ENCODE results near the gene ATP1B1. TPM values are rescaled to one million over a fixed set of nuclear protein-coding genes. Genes with fewer than 3 reads are reported as not detected.

Gene ATP1B1
- total and polyA plus RNA-seq, 2 of the 13 experiments (the other 11 are each of a cell fraction or from before 2014, with no cell fraction given): 134 to 135 TPM

DNA sequence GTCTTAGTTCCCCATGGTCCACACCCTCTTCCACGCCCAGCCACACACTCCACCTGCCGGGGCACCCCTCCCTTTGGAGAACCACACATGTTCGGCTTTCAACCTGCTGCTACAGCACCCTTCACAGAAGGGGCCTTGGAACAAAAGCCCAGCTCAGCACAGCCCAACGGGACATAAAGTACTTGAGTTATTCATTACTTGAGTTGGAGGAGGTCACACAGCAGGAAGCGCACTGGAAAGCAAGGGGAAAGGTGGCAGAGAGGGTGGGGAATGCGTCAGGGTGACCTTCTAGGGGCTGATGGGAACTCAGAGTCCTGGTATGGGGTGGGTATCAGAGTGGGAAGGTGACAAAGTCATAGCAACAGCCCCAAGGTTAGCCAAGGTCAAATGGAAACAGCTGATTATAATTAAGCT is 3.0 kb upstream of the ATP1B1 start:
- Histone ChIP-seq H4K20me1 (ENCODE audit: insufficient read depth, low read length) (peaks cover 12% of the 10 kb centered on the region), H3K79me2 (ENCODE audit: insufficient read depth, low read length) (peaks cover 20% of the 10 kb centered on the region), H2AFZ (ENCODE audit: low read length) (no peak overlapping the region), H3K9ac (ENCODE audit: insufficient read depth, low read depth, low read length) (0 out of 2 replicates have a peak overlapping the region, but pooled peaks have one; percentile 17), H3K36me3 (replicated peaks in 1 of 2; ENCODE audit: control insufficient read depth in 1 of 2, insufficient read depth in 2 of 2, low read length in 2 of 2) (no peaks in the 10 kb centered on the region), H3K4me2 (ENCODE audit: low read depth, low read length) (peak overlapping the region; percentile 59), H3K4me1 (ENCODE audit: insufficient read depth, low read length) (peaks cover 58% of the 10 kb centered on the region), H3K27me3 (ENCODE audit: control insufficient read depth in 1 of 2, insufficient read depth in 2 of 2, low read length in 2 of 2) (no peaks in the 10 kb centered on the region; a peak in 1 of 5 replicates), H3K27ac (ENCODE audit: extremely low read length, insufficient read depth, low read length) (peak overlapping the region; percentile 22), H3K4me3 (replicated peaks in 1 of 3; ENCODE audit: insufficient read depth in 1 of 3, low read depth in 2 of 3, low read length in 3 of 3) (no peak overlapping the region), H3K9me3 (ENCODE audit: low read length) (no peaks in the 10 kb centered on the region)
- no peak for FAIRE-seq
- WGBS (ENCODE audit: low lambda C conversion rate): 69% methylated on average over 6 of the region's 6 CpGs
- BruUV-seq (replicated peaks): no TSS peak
- POLR2A ChIA-PET: interaction anchor here (0.7 to 1.5 kb wide), 4 partner anchors 13 to 270 kb away, joined by 3 to 4 read pairs (median 3); no protein-coding TSS in a partner anchor
- DNase-seq (ENCODE audit: low spot score): no peak
- in situ Hi-C loops (cut with HindIII; ENCODE audit: extremely low pct_ligation_motif_present, low pct_unique_long_range_greater_than_20kb) (no loop called here), intact Hi-C loops (cut with micrococcal nuclease; ENCODE audit: unreplicated experiment) (loop anchor here (10.0 kb wide), 3 partner anchors 99 to 381 kb away; partner anchors contain the start of gene SLC19A2)
- TF ChIP-seq ESRRA (CRISPR knock-in tag; IDR thresholded peaks at IDR 0.05; ENCODE audit: low read depth) (0 out of 2 replicates have a peak, but pooled peaks have one; percentile 26), ZNF343 (CRISPR knock-in tag; IDR thresholded peaks at IDR 0.05) (no peak)
- CTCF ChIA-PET (ENCODE audit: low intra/inter-chr PET ratio, low total read pairs): no interaction called here
- ATAC-seq: no peak

DNA sequence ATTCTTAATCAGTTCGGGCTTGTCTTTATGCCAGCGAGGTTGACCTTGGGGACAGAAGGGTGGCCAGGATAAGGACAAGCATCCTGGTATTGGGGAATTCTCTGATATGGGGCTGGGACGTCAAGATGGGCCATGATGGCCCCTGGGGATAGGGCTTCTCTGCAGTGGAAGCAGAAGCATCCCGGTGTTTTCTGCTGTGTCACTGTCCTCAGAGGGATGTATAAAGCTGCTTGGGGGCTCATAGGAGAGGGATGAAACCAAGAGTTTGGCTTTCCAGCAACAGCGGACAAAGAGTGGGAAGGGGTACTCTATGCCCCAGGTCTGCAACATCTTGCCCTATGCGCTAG is 1.4 kb upstream of the ATP1B1 start:
- DNase-seq (ENCODE audit: low spot score) (no peak), FAIRE-seq (no peak), ATAC-seq (no peak)
- CTCF ChIA-PET (ENCODE audit: low intra/inter-chr PET ratio, low total read pairs): interaction anchor here (0.6 kb wide), 1 partner anchor 618 kb away, joined by 3 read pairs; no protein-coding TSS in a partner anchor
- WGBS (ENCODE audit: low lambda C conversion rate): 65% methylated on average over 6 of the region's 6 CpGs
- in situ Hi-C loops (cut with HindIII; ENCODE audit: extremely low pct_ligation_motif_present, low pct_unique_long_range_greater_than_20kb): no loop called here
- peak overlapping the region; percentile 90 for H3K4me2 ChIP-seq (ENCODE audit: low read depth, low read length)
- BruUV-seq (replicated peaks): TSS peak; percentile 71
- peaks cover 28% of the 10 kb centered on the region for H4K20me1 ChIP-seq (ENCODE audit: insufficient read depth, low read length)
- peak overlapping the region; percentile 55 to 99 (median 57); a peak in 5 of 6 replicates for H3K4me3 ChIP-seq (replicated peaks in 1 of 3; ENCODE audit: insufficient read depth in 1 of 3, low read depth in 2 of 3, low read length in 3 of 3)
- H3K9ac ChIP-seq (ENCODE audit: insufficient read depth, low read depth, low read length): peak overlapping the region; percentile 95
- intact Hi-C loops (cut with micrococcal nuclease; ENCODE audit: unreplicated experiment): loop anchor here (5.0 to 10.0 kb wide), 5 partner anchors 100 to 418 kb away; partner anchors contain the start of gene SLC19A2
- no peaks in the 10 kb centered on the region for H3K36me3 ChIP-seq (replicated peaks in 1 of 2; ENCODE audit: control insufficient read depth in 1 of 2, insufficient read depth in 2 of 2, low read length in 2 of 2)
- POLR2A ChIA-PET: interaction anchor here (1.0 to 3.6 kb wide), 17 partner anchors 9 to 762 kb away, joined by 3 to 29 read pairs (median 5); partner anchors contain the start of genes BLZF1 and NME7
- H3K27me3 ChIP-seq (ENCODE audit: control insufficient read depth in 1 of 2, insufficient read depth in 2 of 2, low read length in 2 of 2): no peaks in the 10 kb centered on the region; a peak in 1 of 5 replicates
- H3K4me1 ChIP-seq (ENCODE audit: insufficient read depth, low read length): peaks cover 65% of the 10 kb centered on the region
- no peaks in the 10 kb centered on the region for H3K9me3 ChIP-seq (ENCODE audit: low read length)
- peaks cover 35% of the 10 kb centered on the region for H3K79me2 ChIP-seq (ENCODE audit: insufficient read depth, low read length)
- no peak overlapping the region for H2AFZ ChIP-seq (ENCODE audit: low read length)
- peak overlapping the region; percentile 95 for H3K27ac ChIP-seq (ENCODE audit: extremely low read length, insufficient read depth, low read length)
- TF ChIP-seq, protein P1, sequence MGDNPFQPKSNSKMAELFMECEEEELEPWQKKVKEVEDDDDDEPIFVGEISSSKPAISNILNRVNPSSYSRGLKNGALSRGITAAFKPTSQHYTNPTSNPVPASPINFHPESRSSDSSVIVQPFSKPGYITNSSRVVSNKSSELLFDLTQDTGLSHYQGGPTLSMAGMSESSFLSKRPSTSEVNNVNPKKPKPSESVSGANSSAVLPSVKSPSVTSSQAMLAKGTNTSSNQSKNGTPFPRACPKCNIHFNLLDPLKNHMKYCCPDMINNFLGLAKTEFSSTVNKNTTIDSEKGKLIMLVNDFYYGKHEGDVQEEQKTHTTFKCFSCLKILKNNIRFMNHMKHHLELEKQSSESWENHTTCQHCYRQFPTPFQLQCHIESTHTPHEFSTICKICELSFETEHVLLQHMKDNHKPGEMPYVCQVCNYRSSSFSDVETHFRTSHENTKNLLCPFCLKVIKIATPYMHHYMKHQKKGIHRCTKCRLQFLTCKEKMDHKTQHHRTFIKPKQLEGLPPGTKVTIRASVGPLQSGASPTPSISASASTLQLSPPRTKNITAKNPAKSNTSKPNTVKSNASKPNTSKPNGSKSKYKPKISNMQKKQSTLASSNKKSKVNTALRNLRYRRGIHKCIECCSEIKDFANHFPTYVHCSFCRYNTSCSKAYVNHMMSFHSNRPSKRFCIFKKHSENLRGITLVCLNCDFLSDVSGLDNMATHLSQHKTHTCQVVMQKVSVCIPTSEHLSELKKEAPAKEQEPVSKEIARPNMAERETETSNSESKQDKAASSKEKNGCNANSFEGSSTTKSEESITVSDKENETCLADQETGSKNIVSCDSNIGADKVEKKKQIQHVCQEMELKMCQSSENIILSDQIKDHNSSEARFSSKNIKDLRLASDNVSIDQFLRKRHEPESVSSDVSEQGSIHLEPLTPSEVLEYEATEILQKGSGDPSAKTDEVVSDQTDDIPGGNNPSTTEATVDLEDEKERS (CRISPR knock-in tag; IDR thresholded peaks at IDR 0.05): 0 out of 2 replicates have a peak, but pooled peaks have one; percentile 22
- TF ChIP-seq RNF2 (conservative IDR thresholded peaks at IDR 0.05; ENCODE audit: low read depth) (no peak), FOXC1 (CRISPR knock-in tag; IDR thresholded peaks at IDR 0.05; ENCODE audit: borderline replicate concordance) (no peak), PRMT3 (CRISPR knock-in tag; IDR thresholded peaks at IDR 0.05; ENCODE audit: borderline replicate concordance, low read depth) (no peak)
- TF ChIP-seq, protein P2, sequence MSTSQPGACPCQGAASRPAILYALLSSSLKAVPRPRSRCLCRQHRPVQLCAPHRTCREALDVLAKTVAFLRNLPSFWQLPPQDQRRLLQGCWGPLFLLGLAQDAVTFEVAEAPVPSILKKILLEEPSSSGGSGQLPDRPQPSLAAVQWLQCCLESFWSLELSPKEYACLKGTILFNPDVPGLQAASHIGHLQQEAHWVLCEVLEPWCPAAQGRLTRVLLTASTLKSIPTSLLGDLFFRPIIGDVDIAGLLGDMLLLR (CRISPR knock-in tag; IDR thresholded peaks at IDR 0.05): 0 out of 2 replicates have a peak, but pooled peaks have one; percentile 29
- TF ChIP-seq, protein P3, sequence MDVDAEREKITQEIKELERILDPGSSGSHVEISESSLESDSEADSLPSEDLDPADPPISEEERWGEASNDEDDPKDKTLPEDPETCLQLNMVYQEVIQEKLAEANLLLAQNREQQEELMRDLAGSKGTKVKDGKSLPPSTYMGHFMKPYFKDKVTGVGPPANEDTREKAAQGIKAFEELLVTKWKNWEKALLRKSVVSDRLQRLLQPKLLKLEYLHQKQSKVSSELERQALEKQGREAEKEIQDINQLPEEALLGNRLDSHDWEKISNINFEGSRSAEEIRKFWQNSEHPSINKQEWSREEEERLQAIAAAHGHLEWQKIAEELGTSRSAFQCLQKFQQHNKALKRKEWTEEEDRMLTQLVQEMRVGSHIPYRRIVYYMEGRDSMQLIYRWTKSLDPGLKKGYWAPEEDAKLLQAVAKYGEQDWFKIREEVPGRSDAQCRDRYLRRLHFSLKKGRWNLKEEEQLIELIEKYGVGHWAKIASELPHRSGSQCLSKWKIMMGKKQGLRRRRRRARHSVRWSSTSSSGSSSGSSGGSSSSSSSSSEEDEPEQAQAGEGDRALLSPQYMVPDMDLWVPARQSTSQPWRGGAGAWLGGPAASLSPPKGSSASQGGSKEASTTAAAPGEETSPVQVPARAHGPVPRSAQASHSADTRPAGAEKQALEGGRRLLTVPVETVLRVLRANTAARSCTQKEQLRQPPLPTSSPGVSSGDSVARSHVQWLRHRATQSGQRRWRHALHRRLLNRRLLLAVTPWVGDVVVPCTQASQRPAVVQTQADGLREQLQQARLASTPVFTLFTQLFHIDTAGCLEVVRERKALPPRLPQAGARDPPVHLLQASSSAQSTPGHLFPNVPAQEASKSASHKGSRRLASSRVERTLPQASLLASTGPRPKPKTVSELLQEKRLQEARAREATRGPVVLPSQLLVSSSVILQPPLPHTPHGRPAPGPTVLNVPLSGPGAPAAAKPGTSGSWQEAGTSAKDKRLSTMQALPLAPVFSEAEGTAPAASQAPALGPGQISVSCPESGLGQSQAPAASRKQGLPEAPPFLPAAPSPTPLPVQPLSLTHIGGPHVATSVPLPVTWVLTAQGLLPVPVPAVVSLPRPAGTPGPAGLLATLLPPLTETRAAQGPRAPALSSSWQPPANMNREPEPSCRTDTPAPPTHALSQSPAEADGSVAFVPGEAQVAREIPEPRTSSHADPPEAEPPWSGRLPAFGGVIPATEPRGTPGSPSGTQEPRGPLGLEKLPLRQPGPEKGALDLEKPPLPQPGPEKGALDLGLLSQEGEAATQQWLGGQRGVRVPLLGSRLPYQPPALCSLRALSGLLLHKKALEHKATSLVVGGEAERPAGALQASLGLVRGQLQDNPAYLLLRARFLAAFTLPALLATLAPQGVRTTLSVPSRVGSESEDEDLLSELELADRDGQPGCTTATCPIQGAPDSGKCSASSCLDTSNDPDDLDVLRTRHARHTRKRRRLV (CRISPR knock-in tag; IDR thresholded peaks at IDR 0.05): 0 out of 2 replicates have a peak, but pooled peaks have one; percentile 31
